Neural progenitor cell (in vitro differentiated cells): ENCODE data around the gene ZNF423.

Experiments used
- CTCF ChIP-seq: fragments of 200-600 bp; sonication (generic); IDR thresholded peaks from 2 replicates; pipeline ENCODE4 v1.5.1; 2017; ENCODE audit warnings: antibody characterized with exemption, mild to moderate bottlenecking
- EZH2 ChIP-seq: fragments of 200-600 bp; sonication (generic); IDR thresholded peaks from 2 replicates; pipeline ENCODE4 v1.6.1; 2017; ENCODE audit warnings: antibody characterized with exemption, mild to moderate bottlenecking, moderate library complexity
- EZH2phosphoT487 ChIP-seq: fragments of 200-600 bp; sonication (generic); IDR thresholded peaks from 2 replicates; pipeline ENCODE4 v1.6.1; 2017; ENCODE audit warnings: antibody characterized with exemption

GRCh38 chr16:49830873-49831272, 25.0 kb downstream of the ZNF423 start:
- TF ChIP-seq EZH2phosphoT487 (no peak), CTCF (no peak), EZH2 (no peak)
